HUES64 (cell line): Measurements from ENCODE around the gene ITGA2B.

Source experiments
- H3K27ac ChIP-seq: 2 replicates; pipeline ENCODE4 v1.7.0; 2013; ENCODE audit warnings: low read depth, low read length, inconsistent platforms
- H3K27me3 ChIP-seq: 2 replicates; pipeline ENCODE4 v1.6.1; 2013; ENCODE audit warnings: mild to moderate bottlenecking, low read length; ENCODE audit not compliant: insufficient read depth
- H3K36me3 ChIP-seq: 2 replicates; pipeline ENCODE4 v1.6.1; 2013; ENCODE audit warnings: mild to moderate bottlenecking, low read length; ENCODE audit not compliant: insufficient read depth
- H3K4me1 ChIP-seq: 2 replicates; pipeline ENCODE4 v1.6.1; 2013; ENCODE audit warnings: mild to moderate bottlenecking, low read length, moderate library complexity; ENCODE audit not compliant: insufficient read depth
- H3K4me3 ChIP-seq: 2 replicates; pipeline ENCODE4 v1.5.1; 2013; ENCODE audit warnings: mild to moderate bottlenecking, low read length, moderate library complexity
- H3K9ac ChIP-seq: 2 replicates; pipeline ENCODE4 v1.6.1; 2013; ENCODE audit warnings: mild to moderate bottlenecking, low read depth, low read length
- H3K9me3 ChIP-seq: 2 replicates; pipeline ENCODE4 v1.6.1; 2013; ENCODE audit warnings: low read depth, low read length; ENCODE audit not compliant: insufficient read depth
- WGBS: fragments of 150-250, 120-280 bp; methylation state at CpG from one replicate; pipeline ENCODE4 v1.1.7; 2013; ENCODE audit warnings: missing lambda C conversion rate; 5-methylcytosine and 5-hydroxymethylcytosine counted together

Gene ITGA2B

DNA sequence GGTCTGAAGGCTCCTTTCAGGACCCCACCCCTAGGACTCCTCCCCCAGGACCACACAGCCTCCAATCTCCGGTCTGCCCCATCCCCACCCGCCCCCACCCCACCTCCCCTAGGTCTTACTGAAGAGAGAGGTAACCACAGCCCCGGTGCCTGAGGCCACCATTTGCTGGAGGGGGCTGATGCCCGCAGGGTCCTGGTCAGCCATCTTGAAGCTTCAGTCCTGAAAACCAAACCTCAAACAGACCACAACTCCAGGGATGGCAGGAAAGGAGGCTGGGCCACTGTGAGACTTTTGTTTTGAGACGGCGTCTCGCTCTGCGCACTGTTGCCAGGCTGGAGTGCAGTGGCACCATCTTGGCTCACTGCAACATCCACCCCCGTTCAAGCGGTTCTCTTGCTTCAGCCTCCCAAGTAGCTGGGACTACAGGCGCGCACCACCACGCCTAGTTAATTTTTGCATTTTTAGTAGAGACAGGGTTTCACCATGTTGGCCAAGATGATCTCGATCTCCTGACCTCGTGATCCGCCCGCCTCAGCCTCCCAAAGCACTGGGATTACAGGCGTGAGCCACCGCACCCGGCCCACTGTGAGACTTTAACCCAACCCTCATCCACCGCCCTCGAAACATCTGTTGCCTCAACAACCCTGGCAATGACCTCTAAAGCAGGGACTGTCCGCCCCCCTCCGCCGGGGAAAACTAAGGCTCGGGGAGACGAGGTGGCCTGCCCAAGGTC, 65.9 kb downstream of the ITGA2B start:
- Histone ChIP-seq H3K4me3 (peak overlapping the region; percentile 97), H3K9ac (peak overlapping the region; percentile 82), H3K27me3 (peaks cover 16% of the 10 kb centered on the region), H3K9me3 (no peaks in the 10 kb centered on the region), H3K36me3 (peaks cover 35% of the 10 kb centered on the region), H3K4me1 (no peaks in the 10 kb centered on the region), H3K27ac (no peak overlapping the region)
- WGBS, result 64% methylated on average over 25 of the region's 27 CpGs

DNA sequence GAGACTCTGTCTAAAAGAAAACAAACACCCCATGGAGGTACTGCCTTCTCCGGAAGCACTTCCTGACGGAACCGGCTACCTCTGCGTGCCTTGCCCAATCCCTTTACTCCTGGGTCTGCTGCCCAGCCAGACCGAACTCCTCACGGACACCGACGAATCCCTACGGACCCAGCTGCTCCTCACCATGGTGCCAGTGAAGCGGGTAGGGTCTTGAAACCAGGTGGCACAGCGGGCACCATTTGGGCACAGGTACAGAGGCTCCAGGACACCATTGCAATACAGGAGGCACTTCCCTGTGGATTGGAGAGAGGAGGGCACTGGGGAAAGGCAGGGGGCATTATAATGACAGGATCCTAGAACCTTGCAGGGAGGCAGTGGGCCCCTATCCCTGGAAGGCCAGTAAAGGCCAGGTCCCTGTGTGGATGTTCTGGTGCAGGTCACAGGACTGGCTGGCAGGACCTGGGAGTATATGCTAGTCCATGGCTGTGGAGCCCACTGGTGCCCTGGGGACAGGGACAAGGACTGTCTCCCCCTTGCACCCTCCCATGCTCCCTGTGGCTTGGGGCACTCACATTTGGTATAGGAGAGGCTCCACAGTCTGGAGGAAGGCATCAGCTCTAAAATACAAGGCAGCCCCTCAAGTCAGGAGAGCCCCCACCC, 67.1 kb downstream of the ITGA2B start:
- H3K27me3 ChIP-seq, result peaks cover 19% of the 10 kb centered on the region
- H3K9ac ChIP-seq, result no peak overlapping the region
- no peak overlapping the region for H3K27ac ChIP-seq
- H3K36me3 ChIP-seq, result peaks cover 35% of the 10 kb centered on the region
- 94% methylated on average over 11 of the region's 11 CpGs for WGBS
- no peak overlapping the region for H3K4me3 ChIP-seq
- H3K4me1 ChIP-seq, result no peaks in the 10 kb centered on the region
- no peaks in the 10 kb centered on the region for H3K9me3 ChIP-seq
